Left lung (tissue), 10 donors: ENCODE data around the gene ST8SIA3. TPM values are rescaled to one million over a fixed set of nuclear protein-coding genes. Genes with fewer than 3 reads are reported as not detected.

ENCODE experiments used
- ATAC-seq: fragments of 200-7000 bp; cut with Tn5 transposase; one replicate; pipeline ENCODE4 v1.9.1; 2020; ENCODE audit warnings: moderate library complexity
- DNase-seq, 4 donors: peaks; one replicate each; pipeline ENCODE4 v3.0.0-alpha.2; 2013 to 2020
- H3K27ac ChIP-seq, 2 donors: fragments of 200-600 bp; sonication (generic) in 1 of 2; one replicate each; pipeline versions ENCODE4 v1.5.0 to v1.8.0; 2020 to 2021
- H3K27me3 ChIP-seq, 2 donors: fragments of 200-600 bp; sonication (generic) in 1 of 2; one replicate each; pipeline versions ENCODE4 v1.5.0 to v1.8.0; 2020 to 2021
- H3K36me3 ChIP-seq, 2 donors: fragments of 200-600 bp; sonication (generic) in 1 of 2; one replicate each; pipeline versions ENCODE4 v1.5.0 to v1.8.0; 2020 to 2021
- H3K4me1 ChIP-seq, 2 donors: fragments of 200-600 bp; one replicate each; pipeline ENCODE4 v1.8.0; 2021
- H3K4me3 ChIP-seq, 2 donors: fragments of 200-600 bp; sonication (generic) in 1 of 2; one replicate each; pipeline versions ENCODE4 v1.5.0 to v1.8.0; 2020 to 2021; ENCODE audit warnings: mild to moderate bottlenecking in 1 of 2
- H3K9me3 ChIP-seq, 2 donors: fragments of 200-600 bp; sonication (generic) in 1 of 2; one replicate each; pipeline versions ENCODE4 v1.5.0 to v1.8.0; 2020 to 2021
- CTCF ChIP-seq, 2 donors: fragments of 200-600 bp; sonication (generic) in 1 of 2; IDR thresholded peaks; one replicate each; pipeline versions ENCODE4 v1.5.0 to v1.8.0; 2021; ENCODE audit warnings: antibody characterized with exemption in 2 of 2
- intact Hi-C, 2 donors: fragments of 100-400 bp; cut with DNase I; formaldehyde crosslinking; loops; one replicate each; pipeline versions ENCODE4 v1.11.2 to v1.14.2; 2022
- polyA plus RNA-seq, 6 donors: library from polyadenylated mRNA; unstranded; fragments of 120-200 nt; gene quantifications; one replicate each; pipeline ENCODE4 v1.2.1, GENCODE V29; 2013; ENCODE audit not compliant: insufficient read length in 6 of 6
- total RNA-seq, 2 donors: library from RNA; stranded (reverse); fragmentation: NEBNext Ultra II Directional; extraction: Animal tissue kit (Norgen Biotek cat#: 25700); gene quantifications; one replicate each; pipeline ENCODE4 v1.2.1, GENCODE V29; 2021
- donor health status: DM: no; HTN: yes; CAD: no.
- donor health status: DM: no; HTN: no; CAD: no.

ST8SIA3 gene
- total and polyA plus RNA-seq, 8 donors: 0.08 to 0.37 (median 0.21) TPM; not detected in 2

- Histone ChIP-seq H3K4me3 (no peak overlapping the region), H3K4me1 (no peaks in the 10 kb centered on the region), H3K9me3 (no peaks in the 10 kb centered on the region), H3K27me3 (peaks cover 7 to 49% of the 10 kb centered on the region in 2 donors), H3K27ac (no peak overlapping the region), H3K36me3 (no peaks in the 10 kb centered on the region)
- DNase-seq: no peak
- intact Hi-C loops: no loop called here
- no peak for TF ChIP-seq CTCF (IDR thresholded peaks at IDR 0.05)
- ATAC-seq: no peak
These were observed 7.1 kb downstream of the ST8SIA3 start for GRCh38 chr18:57359433-57359832.

- Histone ChIP-seq H3K9me3 (no peaks in the 10 kb centered on the region), H3K36me3 (no peaks in the 10 kb centered on the region), H3K4me3 (no peak overlapping the region), H3K27ac (no peak overlapping the region), H3K27me3 (peaks cover 0 to 18% of the 10 kb centered on the region in 2 donors), H3K4me1 (no peaks in the 10 kb centered on the region)
- no peak for ATAC-seq
- intact Hi-C loops: no loop called here
- TF ChIP-seq CTCF (IDR thresholded peaks at IDR 0.05): no peak
- no peak for DNase-seq
These were observed 10.4 kb downstream of the ST8SIA3 start for GRCh38 chr18:57362714-57363113.

GRCh38 chr18:57364460-57364859, 12.1 kb downstream of the ST8SIA3 start:
- intact Hi-C loops: no loop called here
- H3K4me1 ChIP-seq: no peaks in the 10 kb centered on the region
- ATAC-seq: no peak
- peaks cover 0 to 8% of the 10 kb centered on the region in 2 donors for H3K27me3 ChIP-seq
- no peaks in the 10 kb centered on the region for H3K9me3 ChIP-seq
- H3K4me3 ChIP-seq: no peak overlapping the region
- no peaks in the 10 kb centered on the region for H3K36me3 ChIP-seq
- no peak for TF ChIP-seq CTCF (IDR thresholded peaks at IDR 0.05)
- no peak for DNase-seq
- no peak overlapping the region for H3K27ac ChIP-seq

- H3K27me3 ChIP-seq: peaks cover 0 to 6% of the 10 kb centered on the region in 2 donors
- intact Hi-C loops: no loop called here
These were observed 14.2 kb downstream of the ST8SIA3 start for GRCh38 chr18:57366528-57367081.

GRCh38 chr18:57372444-57372843, 20.1 kb downstream of the ST8SIA3 start:
- Histone ChIP-seq H3K9me3 (no peaks in the 10 kb centered on the region), H3K4me1 (no peaks in the 10 kb centered on the region), H3K4me3 (no peak overlapping the region), H3K27me3 (peaks cover 0 to 6% of the 10 kb centered on the region in 2 donors), H3K36me3 (no peaks in the 10 kb centered on the region), H3K27ac (no peak overlapping the region)
- DNase-seq: no peak
- no peak for ATAC-seq
- intact Hi-C loops: no loop called here
- TF ChIP-seq CTCF (IDR thresholded peaks at IDR 0.05): no peak

More at GRCh38 chr18:57366528-57367081, 14.2 kb downstream of the ST8SIA3 start:
- H3K4me3 ChIP-seq: no peak overlapping the region
- no peak overlapping the region for H3K27ac ChIP-seq
- H3K9me3 ChIP-seq: no peaks in the 10 kb centered on the region
- H3K4me1 ChIP-seq: no peaks in the 10 kb centered on the region
- no peaks in the 10 kb centered on the region for H3K36me3 ChIP-seq
- DNase-seq (no peak), ATAC-seq (no peak)
- no peak for TF ChIP-seq CTCF (IDR thresholded peaks at IDR 0.05)
